CD4-positive, alpha-beta T cell (primary cell): Measurements from ENCODE around the gene KLRG1. TPM values are rescaled to one million over a fixed set of nuclear protein-coding genes. Genes with fewer than 3 reads are reported as not detected.

ENCODE experiments used
- ATAC-seq: fragments of 200-7000 bp; cut with Tn5 transposase; one replicate; pipeline ENCODE4 v1.10.0; 2022; ENCODE audit warnings: mild to moderate bottlenecking; ENCODE audit not compliant: poor library complexity
- CTCF ChIA-PET: fragments of 350-600 bp; sonication (Branson Sonifier 250); formaldehyde crosslinking; loops from one replicate; lab custom pipeline; 2021; ENCODE audit warnings: antibody characterized with exemption, inconsistent platforms; lab: Charles Lee
- POLR2A ChIA-PET: fragments of 350-600 bp; sonication (Branson Sonifier 250); formaldehyde crosslinking; loops from one replicate; lab custom pipeline; 2021; ENCODE audit warnings: antibody characterized with exemption, inconsistent platforms; lab: Charles Lee
- DNase-seq, 14 experiments: peaks; one replicate each; pipeline ENCODE4 v3.0.0-alpha.2; 2013 to 2020; ENCODE audit warnings: mixed read lengths in 2 of 14
- H3K27ac ChIP-seq, 2 donors: one replicate each; pipeline versions ENCODE4 v1.5.1 to v1.7.0; 2013; ENCODE audit warnings: low read length in 2 of 2, low read depth in 1 of 2, mild to moderate bottlenecking in 1 of 2
- H3K27me3 ChIP-seq, 2 experiments: 1 replicate in 1 of 2; 2 replicates in 1 of 2; pipeline versions ENCODE4 v1.6.1 to v1.7.0; 2013; ENCODE audit warnings: low read length in 2 of 2, control low read depth in 1 of 2, mild to moderate bottlenecking in 1 of 2, moderate library complexity in 1 of 2; ENCODE audit not compliant: insufficient read depth in 2 of 2, control insufficient read depth in 1 of 2
- H3K36me3 ChIP-seq: one replicate; pipeline ENCODE4 v1.6.1; 2013; ENCODE audit warnings: low read length, control low read depth; ENCODE audit not compliant: insufficient read depth
- H3K4me1 ChIP-seq: one replicate; pipeline ENCODE4 v1.6.1; 2013; ENCODE audit warnings: low read length, control low read depth; ENCODE audit not compliant: insufficient read depth
- H3K4me3 ChIP-seq: one replicate; pipeline ENCODE4 v1.5.1; 2013; ENCODE audit warnings: mild to moderate bottlenecking, low read length, moderate library complexity
- H3K9me3 ChIP-seq, 2 experiments: 1 replicate in 1 of 2; 2 replicates in 1 of 2; pipeline versions ENCODE4 v1.6.1 to v1.7.0; 2013; ENCODE audit warnings: low read length in 2 of 2, mild to moderate bottlenecking in 2 of 2, control low read depth in 1 of 2, moderate library complexity in 1 of 2; ENCODE audit not compliant: control insufficient read depth in 1 of 2, insufficient read depth in 1 of 2
- H3K27ac Mint-ChIP-seq: one replicate; pipeline ENCODE4 v1.8.0; 2020; ENCODE audit warnings: mixed read lengths
- H3K27me3 Mint-ChIP-seq: one replicate; pipeline ENCODE4 v1.8.0; 2021; ENCODE audit warnings: mixed read lengths
- H3K36me3 Mint-ChIP-seq: one replicate; pipeline ENCODE4 v1.8.0; 2021; ENCODE audit warnings: low read depth, mixed read lengths
- H3K4me1 Mint-ChIP-seq: one replicate; pipeline ENCODE4 v1.8.0; 2021; ENCODE audit warnings: low read depth, mixed read lengths
- H3K4me3 Mint-ChIP-seq: one replicate; pipeline ENCODE4 v1.8.0; 2020; ENCODE audit warnings: mild to moderate bottlenecking, mixed read lengths
- H3K9me3 Mint-ChIP-seq: one replicate; pipeline ENCODE4 v1.8.0; 2020; ENCODE audit warnings: mixed read lengths
- intact Hi-C, 2 experiments: fragments of 100-400 bp; cut with DNase I in 1 of 2; cut with micrococcal nuclease in 1 of 2; formaldehyde crosslinking; loops; one replicate each; pipeline versions ENCODE4 v1.15.1 to v1.9.0; 2023 to 2025; cut with DNase I, micrococcal nuclease
- total RNA-seq, 174 experiments: library from RNA in 2 of 174; stranded (reverse) in 2 of 174; gene quantifications; one replicate each; pipeline ENCODE4 v1.2.3 and lab custom pipeline; 2021 to 2026
- TF ChIP-seq, protein P1 (sequence below): fragments of 200-600 bp; IDR thresholded peaks from one replicate; pipeline ENCODE4 v1.8.0; 2022; ENCODE audit warnings: antibody characterized with exemption, mild to moderate bottlenecking

KLRG1 gene
- total RNA-seq, 2 experiments from 2014 or later = 8.4 to 10.5 TPM

DNA sequence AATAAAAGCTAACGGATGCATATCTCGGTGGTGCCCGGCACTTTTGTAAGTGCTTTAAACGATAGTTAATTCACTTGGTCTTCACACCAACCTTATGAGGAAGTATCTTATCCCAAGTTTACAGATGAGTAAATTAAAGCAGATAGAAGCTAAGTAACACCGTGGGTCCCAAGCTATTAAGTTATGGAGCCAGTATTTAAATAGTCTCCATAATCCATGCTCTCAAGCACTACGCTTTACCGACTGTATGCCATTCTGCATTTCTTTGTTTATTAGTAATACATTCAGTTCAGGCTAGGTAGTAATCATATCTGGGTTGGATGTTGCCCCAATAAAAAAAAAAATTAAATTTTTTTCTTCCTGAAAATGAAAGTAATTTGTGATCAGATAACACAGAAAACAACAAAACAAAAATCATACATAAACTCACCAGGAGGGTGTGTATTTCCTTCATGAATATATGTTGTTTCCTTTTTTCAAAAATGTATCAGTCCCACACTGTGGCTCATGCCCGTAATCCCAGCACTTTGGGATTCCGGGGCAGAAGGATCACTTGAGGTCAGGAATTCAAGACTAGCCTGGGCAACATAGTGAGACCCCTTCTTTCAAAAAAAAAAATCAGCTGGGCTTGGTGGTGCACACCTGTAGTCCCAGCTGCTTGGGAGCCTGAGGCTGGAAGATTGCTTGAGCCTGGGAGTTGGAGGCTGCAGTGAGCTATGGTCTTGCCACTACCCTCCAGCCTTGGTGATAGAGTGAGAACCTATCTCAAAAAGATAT, 38.5 kb upstream of the KLRG1 start:
- Mint-ChIP-seq H3K9me3 (no peaks in the 10 kb centered on the region), H3K4me1 (peaks cover 79% of the 10 kb centered on the region), H3K4me3 (peak overlapping the region; percentile 91), H3K27ac (peak overlapping the region; percentile 93), H3K27me3 (no peaks in the 10 kb centered on the region), H3K36me3 (peaks cover 48% of the 10 kb centered on the region)
- Histone ChIP-seq H3K4me3 (peak overlapping the region; percentile 79), H3K36me3 (peaks cover 4% of the 10 kb centered on the region), H3K9me3 (peaks cover 0 to 8% of the 10 kb centered on the region in 2 experiments), H3K27ac (peak overlapping the region; percentile 95 to 99), H3K4me1 (peaks cover 56% of the 10 kb centered on the region), H3K27me3 (no peaks in the 10 kb centered on the region)
- TF ChIP-seq, protein P1, sequence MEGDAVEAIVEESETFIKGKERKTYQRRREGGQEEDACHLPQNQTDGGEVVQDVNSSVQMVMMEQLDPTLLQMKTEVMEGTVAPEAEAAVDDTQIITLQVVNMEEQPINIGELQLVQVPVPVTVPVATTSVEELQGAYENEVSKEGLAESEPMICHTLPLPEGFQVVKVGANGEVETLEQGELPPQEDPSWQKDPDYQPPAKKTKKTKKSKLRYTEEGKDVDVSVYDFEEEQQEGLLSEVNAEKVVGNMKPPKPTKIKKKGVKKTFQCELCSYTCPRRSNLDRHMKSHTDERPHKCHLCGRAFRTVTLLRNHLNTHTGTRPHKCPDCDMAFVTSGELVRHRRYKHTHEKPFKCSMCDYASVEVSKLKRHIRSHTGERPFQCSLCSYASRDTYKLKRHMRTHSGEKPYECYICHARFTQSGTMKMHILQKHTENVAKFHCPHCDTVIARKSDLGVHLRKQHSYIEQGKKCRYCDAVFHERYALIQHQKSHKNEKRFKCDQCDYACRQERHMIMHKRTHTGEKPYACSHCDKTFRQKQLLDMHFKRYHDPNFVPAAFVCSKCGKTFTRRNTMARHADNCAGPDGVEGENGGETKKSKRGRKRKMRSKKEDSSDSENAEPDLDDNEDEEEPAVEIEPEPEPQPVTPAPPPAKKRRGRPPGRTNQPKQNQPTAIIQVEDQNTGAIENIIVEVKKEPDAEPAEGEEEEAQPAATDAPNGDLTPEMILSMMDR = peak; percentile 37
- POLR2A ChIA-PET = interaction anchor here (0.6 to 4.6 kb wide), 22 partner anchors 11 to 1242 kb away, joined by 3 to 71 read pairs (median 5); partner anchors contain the start of genes PHC1 and RIMKLB
- peak; percentile 19 for ATAC-seq
- intact Hi-C loops = loop anchor here (1.0 to 2.0 kb wide), 6 partner anchors 46 to 254 kb away; partner anchors contain the start of gene RIMKLB (in 1 of the 2)
- CTCF ChIA-PET = interaction anchor here (1.4 to 7.3 kb wide), 14 partner anchors 7 to 97 kb away, joined by 5 to 75 read pairs (median 11); partner anchors contain the start of gene PHC1
- peak in 4 of 14 experiments; percentile 19 to 76 (median 70) for DNase-seq

DNA sequence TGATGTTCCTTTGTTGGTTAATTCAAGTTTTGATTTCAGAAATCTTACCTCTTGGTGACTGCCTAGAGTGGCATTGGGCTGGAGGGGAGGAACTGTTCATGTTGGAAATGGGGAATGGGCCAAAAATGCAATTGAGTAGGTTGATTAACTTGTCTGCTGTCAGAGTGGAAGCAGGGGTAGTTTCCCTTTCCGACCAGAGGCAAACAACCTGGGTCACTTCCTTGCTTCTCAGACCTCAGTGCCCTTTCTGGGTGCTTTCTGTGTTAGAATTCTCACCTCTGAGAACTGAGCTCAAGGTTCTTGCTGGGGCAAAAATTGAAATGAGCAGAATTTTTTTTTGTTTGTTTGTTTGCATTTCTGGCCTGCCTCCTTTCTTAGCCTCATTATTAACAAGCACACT, 37.6 kb upstream of the KLRG1 start:
- ATAC-seq = no peak

More for the DNA sequence above, 37.6 kb upstream of the KLRG1 start:
- DNase-seq = peak in 4 of 14 experiments; percentile 41 to 73 (median 64)
- ChIA-PET CTCF (interaction anchor here (0.6 to 7.3 kb wide), 10 partner anchors 38 to 112 kb away, joined by 3 to 75 read pairs (median 14); no protein-coding TSS in a partner anchor), POLR2A (interaction anchor here (0.7 to 4.6 kb wide), 12 partner anchors 10 to 307 kb away, joined by 3 to 71 read pairs (median 20); no protein-coding TSS in a partner anchor)
- no peaks in the 10 kb centered on the region for H3K27me3 ChIP-seq
- intact Hi-C loops = loop anchor here (1.0 to 2.0 kb wide), 5 partner anchors 45 to 255 kb away; partner anchors contain the start of gene RIMKLB (in 1 of the 2)
- H3K4me1 ChIP-seq = peaks cover 64% of the 10 kb centered on the region
- H3K9me3 ChIP-seq = peaks cover 0 to 15% of the 10 kb centered on the region in 2 experiments
- Mint-ChIP-seq H3K27ac (peak overlapping the region; percentile 93), H3K4me1 (peaks cover 72% of the 10 kb centered on the region), H3K27me3 (no peaks in the 10 kb centered on the region), H3K4me3 (peak overlapping the region; percentile 91), H3K9me3 (no peaks in the 10 kb centered on the region), H3K36me3 (peaks cover 40% of the 10 kb centered on the region)
- no peaks in the 10 kb centered on the region for H3K36me3 ChIP-seq
- TF ChIP-seq, protein P1 = no peak
- H3K4me3 ChIP-seq = peak overlapping the region; percentile 79
- peak overlapping the region; percentile 95 to 99 for H3K27ac ChIP-seq
